ENCODE data around the gene PDCD10.

GRCh38 chr3:167679526-167679925 lies 55.2 kb downstream of the PDCD10 start:
- TF ChIP-seq PPARA (CRISPR knock-in tag; IDR thresholded peaks at IDR 0.05; ENCODE audit: borderline replicate concordance) (no peak), ARNTL (CRISPR knock-in tag; IDR thresholded peaks at IDR 0.05; ENCODE audit: borderline replicate concordance, low read depth) (no peak), PATZ1 (CRISPR knock-in tag; IDR thresholded peaks at IDR 0.05; ENCODE audit: borderline replicate concordance) (no peak), RARB (CRISPR knock-in tag; IDR thresholded peaks at IDR 0.05) (no peak), ZFP30 (CRISPR knock-in tag; IDR thresholded peaks at IDR 0.05) (no peak), CSRNP3 (CRISPR knock-in tag; IDR thresholded peaks at IDR 0.05) (no peak), GLIS3 (CRISPR knock-in tag; IDR thresholded peaks at IDR 0.05) (no peak), ISL1 (CRISPR knock-in tag; IDR thresholded peaks at IDR 0.05) (no peak), CREB5 (CRISPR knock-in tag; IDR thresholded peaks at IDR 0.05; ENCODE audit: low read depth) (no peak), ZNF8 (CRISPR knock-in tag; IDR thresholded peaks at IDR 0.05) (no peak), ZNF70 (CRISPR knock-in tag; IDR thresholded peaks at IDR 0.05) (no peak)

Data from SK-N-SH treated with all-trans-retinoic acid at 6 μM for 48 hours (cell line).